ENCODE data around the gene PDE6C. TPM values are rescaled to one million over a fixed set of nuclear protein-coding genes. Genes with fewer than 3 reads are reported as not detected.

Gene PDE6C
- total and polyA plus RNA-seq, 2 donors from 2014 or later = not detected

GRCh38 chr10:93595378-93596161 lies 16.8 kb upstream of the PDE6C start:
- intact Hi-C loops (cut with DNase I) = no loop called here
- DNase-seq = no peak
- Histone ChIP-seq H3K4me3 (ENCODE audit: low read length in 3 of 3) (no peak overlapping the region), H3K4me1 (ENCODE audit: control insufficient read depth in 2 of 3, insufficient read depth in 2 of 3, low read depth in 1 of 3, low read length in 3 of 3) (no peaks in the 10 kb centered on the region), H3K9ac (ENCODE audit: low read length in 3 of 3) (no peak overlapping the region), H3K27me3 (ENCODE audit: control insufficient read depth, insufficient read depth, low read length) (peaks cover 2% of the 10 kb centered on the region), H3K36me3 (ENCODE audit: control insufficient read depth in 2 of 3, insufficient read depth in 3 of 3, low read length in 3 of 3) (no peaks in the 10 kb centered on the region), H3K9me3 (ENCODE audit: control insufficient read depth in 2 of 3, insufficient read depth in 1 of 3, low read length in 3 of 3) (no peaks in the 10 kb centered on the region), H3K27ac (ENCODE audit: low read depth in 2 of 2, low read length in 2 of 2) (no peak overlapping the region)
- TF ChIP-seq CTCF (IDR thresholded peaks at IDR 0.05; ENCODE audit: borderline replicate concordance, extremely low read depth, insufficient read depth) = no peak
- FAIRE-seq = no peak

- H3K27ac ChIP-seq (ENCODE audit: low read depth in 2 of 2, low read length in 2 of 2) = no peak overlapping the region
- H3K9me3 ChIP-seq (ENCODE audit: control insufficient read depth in 2 of 3, insufficient read depth in 1 of 3, low read length in 3 of 3) = no peaks in the 10 kb centered on the region
- DNase-seq (no peak), FAIRE-seq (no peak)
- H3K4me1 ChIP-seq (ENCODE audit: control insufficient read depth in 2 of 3, insufficient read depth in 2 of 3, low read depth in 1 of 3, low read length in 3 of 3) = no peaks in the 10 kb centered on the region
- H3K9ac ChIP-seq (ENCODE audit: low read length in 3 of 3) = no peak overlapping the region
- intact Hi-C loops (cut with DNase I) = no loop called here
- H3K36me3 ChIP-seq (ENCODE audit: control insufficient read depth in 2 of 3, insufficient read depth in 3 of 3, low read length in 3 of 3) = no peaks in the 10 kb centered on the region
- TF ChIP-seq CTCF (IDR thresholded peaks at IDR 0.05; ENCODE audit: borderline replicate concordance, extremely low read depth, insufficient read depth) = no peak
- no peak overlapping the region for H3K4me3 ChIP-seq (ENCODE audit: low read length in 3 of 3)
- H3K27me3 ChIP-seq (ENCODE audit: control insufficient read depth, insufficient read depth, low read length) = peaks cover 3% of the 10 kb centered on the region
These were observed 15.8 kb upstream of the PDE6C start for GRCh38 chr10:93596539-93596938.

GRCh38 chr10:93597075-93597599 lies 15.2 kb upstream of the PDE6C start:
- Histone ChIP-seq H3K36me3 (ENCODE audit: control insufficient read depth in 2 of 3, insufficient read depth in 3 of 3, low read length in 3 of 3) (no peaks in the 10 kb centered on the region), H3K27ac (ENCODE audit: low read depth in 2 of 2, low read length in 2 of 2) (no peak overlapping the region), H3K9me3 (ENCODE audit: control insufficient read depth in 2 of 3, insufficient read depth in 1 of 3, low read length in 3 of 3) (no peaks in the 10 kb centered on the region), H3K9ac (ENCODE audit: low read length in 3 of 3) (no peak overlapping the region), H3K27me3 (ENCODE audit: control insufficient read depth, insufficient read depth, low read length) (peaks cover 9% of the 10 kb centered on the region), H3K4me3 (ENCODE audit: low read length in 3 of 3) (no peak overlapping the region), H3K4me1 (ENCODE audit: control insufficient read depth in 2 of 3, insufficient read depth in 2 of 3, low read depth in 1 of 3, low read length in 3 of 3) (no peaks in the 10 kb centered on the region)
- no peak for TF ChIP-seq CTCF (IDR thresholded peaks at IDR 0.05; ENCODE audit: borderline replicate concordance, extremely low read depth, insufficient read depth)
- intact Hi-C loops (cut with DNase I) = no loop called here
- FAIRE-seq = no peak
- no peak for DNase-seq

All from kidney (tissue), 14 donors.